ENCODE data around the gene PMVK. TPM values are rescaled to one million over a fixed set of nuclear protein-coding genes. Genes with fewer than 3 reads are reported as not detected.

PMVK gene
- total RNA-seq, 1 donor from 2014 or later, result 38.4 TPM

DNA sequence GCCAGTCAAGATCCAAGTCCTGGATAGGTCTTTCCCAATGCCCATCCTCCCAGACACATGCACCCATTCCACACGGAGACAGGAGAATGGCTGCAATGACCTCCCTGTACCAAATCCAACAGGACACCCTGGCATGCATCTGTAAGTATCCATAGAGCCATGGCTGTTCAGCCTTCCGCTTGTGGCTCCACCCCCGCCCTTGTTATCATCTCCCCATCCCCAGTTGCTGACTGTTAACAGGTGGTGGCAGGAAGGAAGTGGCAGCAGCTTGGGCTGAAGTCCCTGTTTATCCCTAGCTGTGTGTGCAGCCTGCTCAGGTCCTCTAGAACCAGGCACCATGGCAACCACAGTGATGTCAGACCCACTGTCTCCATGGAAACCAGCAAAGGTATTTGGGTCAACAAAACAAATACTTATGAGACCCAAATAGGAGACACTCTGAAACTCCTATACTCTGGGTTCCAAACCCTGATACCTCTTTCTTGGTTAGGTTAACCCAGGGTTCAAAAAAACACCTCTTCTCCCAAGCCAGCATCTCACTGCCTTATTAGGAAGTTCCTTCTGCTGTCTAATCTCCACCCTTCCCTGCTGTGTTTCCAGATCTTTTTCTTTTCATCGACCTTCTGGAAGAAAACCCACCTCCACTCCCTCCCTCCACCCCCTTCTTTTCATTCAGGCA, 18.7 kb upstream of the PMVK start:
- Histone ChIP-seq H3K36me3 (peaks cover 28% of the 10 kb centered on the region), H3K4me1 (peaks cover 45% of the 10 kb centered on the region), H3K27ac (peak overlapping the region; percentile 85), H3K4me3 (peak overlapping the region; percentile 83), H3K27me3 (no peaks in the 10 kb centered on the region), H3K9me3 (no peaks in the 10 kb centered on the region)
- intact Hi-C loops (cut with DNase I), result no loop called here
- TF ChIP-seq, protein P1, sequence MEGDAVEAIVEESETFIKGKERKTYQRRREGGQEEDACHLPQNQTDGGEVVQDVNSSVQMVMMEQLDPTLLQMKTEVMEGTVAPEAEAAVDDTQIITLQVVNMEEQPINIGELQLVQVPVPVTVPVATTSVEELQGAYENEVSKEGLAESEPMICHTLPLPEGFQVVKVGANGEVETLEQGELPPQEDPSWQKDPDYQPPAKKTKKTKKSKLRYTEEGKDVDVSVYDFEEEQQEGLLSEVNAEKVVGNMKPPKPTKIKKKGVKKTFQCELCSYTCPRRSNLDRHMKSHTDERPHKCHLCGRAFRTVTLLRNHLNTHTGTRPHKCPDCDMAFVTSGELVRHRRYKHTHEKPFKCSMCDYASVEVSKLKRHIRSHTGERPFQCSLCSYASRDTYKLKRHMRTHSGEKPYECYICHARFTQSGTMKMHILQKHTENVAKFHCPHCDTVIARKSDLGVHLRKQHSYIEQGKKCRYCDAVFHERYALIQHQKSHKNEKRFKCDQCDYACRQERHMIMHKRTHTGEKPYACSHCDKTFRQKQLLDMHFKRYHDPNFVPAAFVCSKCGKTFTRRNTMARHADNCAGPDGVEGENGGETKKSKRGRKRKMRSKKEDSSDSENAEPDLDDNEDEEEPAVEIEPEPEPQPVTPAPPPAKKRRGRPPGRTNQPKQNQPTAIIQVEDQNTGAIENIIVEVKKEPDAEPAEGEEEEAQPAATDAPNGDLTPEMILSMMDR (IDR thresholded peaks at IDR 0.05), result no peak
- DNase-seq, result no peak
- ATAC-seq, result peak; percentile 32

DNA sequence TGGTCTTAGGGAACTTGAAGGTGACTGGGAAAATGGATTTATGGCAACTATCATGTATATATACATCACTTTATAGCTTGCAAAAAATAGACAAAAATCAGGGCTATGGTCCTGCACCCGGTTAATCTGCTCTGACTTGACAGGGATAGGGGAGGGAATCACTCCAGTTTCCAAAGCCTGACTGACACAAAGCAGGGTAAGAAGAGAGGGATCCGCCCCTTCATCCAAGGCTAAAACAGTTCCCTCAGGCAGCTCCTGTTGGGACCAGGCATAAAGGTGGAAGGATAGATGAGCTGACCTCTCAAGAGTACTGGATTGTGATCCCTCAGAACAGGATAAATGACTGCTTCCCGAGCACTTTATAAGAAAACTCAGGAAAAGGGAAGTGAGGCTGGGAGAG, 18.0 kb upstream of the PMVK start:
- intact Hi-C loops (cut with DNase I), result no loop called here
- Histone ChIP-seq H3K36me3 (peaks cover 26% of the 10 kb centered on the region), H3K4me3 (peak overlapping the region; percentile 83), H3K27ac (peak overlapping the region; percentile 85), H3K27me3 (no peaks in the 10 kb centered on the region), H3K9me3 (no peaks in the 10 kb centered on the region), H3K4me1 (peaks cover 45% of the 10 kb centered on the region)
- TF ChIP-seq, protein P1 (IDR thresholded peaks at IDR 0.05), result no peak
- DNase-seq (no peak), ATAC-seq (no peak)

DNA sequence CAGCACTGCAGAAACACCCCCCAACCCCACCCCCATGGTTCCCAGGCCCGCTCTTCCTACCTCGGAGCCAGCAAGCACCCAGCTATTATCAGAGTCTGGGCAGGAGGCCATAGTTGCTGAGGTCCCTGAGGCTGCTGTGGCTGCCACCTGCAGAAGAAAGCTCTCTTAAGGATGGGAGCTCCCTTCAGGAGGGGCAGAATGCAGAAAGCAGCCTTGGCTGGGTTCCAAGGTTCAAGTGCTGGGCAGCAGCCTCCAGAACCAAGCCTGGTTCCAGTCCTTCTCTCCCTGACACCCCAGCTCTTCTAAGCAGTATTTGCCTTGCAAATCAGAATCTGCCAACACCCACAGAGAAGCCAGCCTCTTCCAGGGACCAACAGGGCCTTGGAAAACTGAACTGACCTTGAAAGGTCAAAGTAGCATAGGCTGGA, 17.1 kb upstream of the PMVK start:
- Histone ChIP-seq H3K9me3 (no peaks in the 10 kb centered on the region), H3K4me1 (peaks cover 45% of the 10 kb centered on the region), H3K27me3 (no peaks in the 10 kb centered on the region), H3K4me3 (no peak overlapping the region), H3K27ac (no peak overlapping the region), H3K36me3 (peaks cover 20% of the 10 kb centered on the region)
- intact Hi-C loops (cut with DNase I), result no loop called here
- DNase-seq (no peak), ATAC-seq (no peak)
- TF ChIP-seq, protein P1 (IDR thresholded peaks at IDR 0.05), result no peak

DNA sequence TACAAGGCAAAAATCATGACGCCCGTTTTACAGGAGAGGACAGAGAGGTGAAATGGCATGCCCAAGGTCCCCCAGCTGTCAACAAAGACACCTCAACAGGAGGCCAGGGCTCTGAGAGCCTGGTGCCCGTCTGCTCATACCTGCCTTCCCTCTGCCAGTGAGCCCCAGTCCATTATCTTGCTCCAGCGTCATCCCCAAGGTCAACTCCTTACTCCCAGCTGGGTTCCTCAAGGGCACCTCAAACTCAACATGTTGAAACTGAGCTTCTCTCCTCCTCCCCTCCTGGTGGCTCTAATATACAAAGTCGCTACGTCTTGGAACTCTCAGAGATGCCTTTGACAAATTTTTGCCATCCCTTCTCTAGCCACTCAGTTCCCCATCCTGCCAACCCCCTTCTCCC, 16.1 kb upstream of the PMVK start:
- H3K27ac ChIP-seq, result no peak overlapping the region
- ATAC-seq (no peak), DNase-seq (no peak)
- no peaks in the 10 kb centered on the region for H3K9me3 ChIP-seq
- peaks cover 45% of the 10 kb centered on the region for H3K4me1 ChIP-seq
- intact Hi-C loops (cut with DNase I), result no loop called here
- H3K36me3 ChIP-seq, result peaks cover 27% of the 10 kb centered on the region
- H3K27me3 ChIP-seq, result no peaks in the 10 kb centered on the region
- H3K4me3 ChIP-seq, result no peak overlapping the region
- TF ChIP-seq, protein P1 (IDR thresholded peaks at IDR 0.05), result no peak

DNA sequence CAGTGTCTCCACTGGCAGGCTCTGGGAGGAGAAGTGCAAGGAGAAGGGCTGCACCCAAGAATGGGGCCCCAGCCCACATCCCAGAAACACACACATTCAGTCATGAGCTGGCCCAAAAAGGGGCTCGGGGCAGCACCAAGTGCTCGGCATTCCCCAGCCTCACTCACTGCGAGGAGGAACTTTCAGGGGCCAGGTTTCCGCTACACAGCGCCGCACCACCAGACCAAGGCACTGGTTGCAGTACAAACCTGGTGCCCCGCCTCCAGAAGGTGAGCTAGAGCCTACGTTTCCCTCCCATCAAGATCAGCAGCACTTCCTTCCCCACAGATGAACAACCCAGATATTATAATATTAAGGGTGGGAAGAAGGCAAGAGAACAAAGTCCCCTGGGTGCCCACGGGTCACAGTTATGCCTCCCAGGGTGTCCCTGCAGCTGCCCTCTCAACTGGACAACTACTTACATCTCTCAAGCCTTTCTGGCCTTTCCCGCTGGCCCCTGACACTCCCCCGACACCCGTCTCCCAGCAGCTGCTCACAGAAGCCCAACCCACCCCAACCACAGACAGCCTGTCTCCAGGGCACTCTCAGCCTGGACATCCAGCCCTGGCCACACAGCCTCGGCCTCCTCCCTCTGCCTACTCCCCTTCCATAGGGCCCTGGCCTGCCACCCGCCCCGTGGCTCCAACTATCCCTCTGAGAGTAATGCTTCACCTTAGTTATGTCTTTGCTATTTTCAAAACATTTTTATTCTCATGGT, 15.6 kb upstream of the PMVK start:
- intact Hi-C loops (cut with DNase I), result no loop called here
- Histone ChIP-seq H3K9me3 (no peaks in the 10 kb centered on the region), H3K36me3 (peaks cover 32% of the 10 kb centered on the region), H3K27ac (no peak overlapping the region), H3K4me1 (peaks cover 39% of the 10 kb centered on the region), H3K4me3 (no peak overlapping the region), H3K27me3 (no peaks in the 10 kb centered on the region)
- no peak for DNase-seq
- TF ChIP-seq, protein P1 (IDR thresholded peaks at IDR 0.05), result no peak
- no peak for ATAC-seq

All from upper lobe of right lung (tissue), 1 donor.